ENCODE data around the gene PRSS8. TPM values are rescaled to one million over a fixed set of nuclear protein-coding genes. Genes with fewer than 3 reads are reported as not detected.
"Not testable (repeated sequence)": the region's sequence is repeated elsewhere in the genome, so short reads cannot be mapped to it uniquely, and the experiment has no call there.

Gene PRSS8
- total RNA-seq, 1 experiment from 2014 or later: not detected

GRCh38 chr16:31150976-31151375 lies 15.4 kb upstream of the PRSS8 start:
- H3K36me3 ChIP-seq; H3K9me3 ChIP-seq (replicated peaks); H3K4me3 ChIP-seq; DNase-seq (ENCODE audit: low read depth in 1 of 2, low spot score in 2 of 2); H3K4me1 ChIP-seq (replicated peaks); H3K27ac ChIP-seq: not testable (repeated sequence)
- peaks cover 13% of the 10 kb centered on the region for H3K27me3 ChIP-seq (replicated peaks)

GRCh38 chr16:31149894-31150890 lies 14.7 kb upstream of the PRSS8 start, which contains the start of gene PRSS36:
Gene PRSS36 (minus strand): TSS chr16:31150066. CDS start chr16:31150035, 31 bp downstream.
- Histone ChIP-seq H3K27ac (no peak within 1 kb of the TSS), H3K4me3 (no peak within 1 kb of the TSS), H3K4me1 (replicated peaks) (no peaks in the 10 kb centered on the region), H3K9me3 (replicated peaks) (no peaks in the 10 kb centered on the region), H3K36me3 (no peaks in the 10 kb centered on the region), H3K27me3 (replicated peaks) (peaks cover 9% of the 10 kb centered on the region)
- no peak for DNase-seq (ENCODE audit: low read depth in 1 of 2, low spot score in 2 of 2)

GRCh38 chr16:31149332-31149731 lies 13.8 kb upstream of the PRSS8 start:
- Histone ChIP-seq H3K36me3 (no peaks in the 10 kb centered on the region), H3K27me3 (replicated peaks) (peaks cover 9% of the 10 kb centered on the region), H3K4me1 (replicated peaks) (no peaks in the 10 kb centered on the region), H3K4me3 (no peak overlapping the region), H3K27ac (no peak overlapping the region), H3K9me3 (replicated peaks) (no peaks in the 10 kb centered on the region)
- DNase-seq (ENCODE audit: low read depth in 1 of 2, low spot score in 2 of 2): no peak

DNA sequence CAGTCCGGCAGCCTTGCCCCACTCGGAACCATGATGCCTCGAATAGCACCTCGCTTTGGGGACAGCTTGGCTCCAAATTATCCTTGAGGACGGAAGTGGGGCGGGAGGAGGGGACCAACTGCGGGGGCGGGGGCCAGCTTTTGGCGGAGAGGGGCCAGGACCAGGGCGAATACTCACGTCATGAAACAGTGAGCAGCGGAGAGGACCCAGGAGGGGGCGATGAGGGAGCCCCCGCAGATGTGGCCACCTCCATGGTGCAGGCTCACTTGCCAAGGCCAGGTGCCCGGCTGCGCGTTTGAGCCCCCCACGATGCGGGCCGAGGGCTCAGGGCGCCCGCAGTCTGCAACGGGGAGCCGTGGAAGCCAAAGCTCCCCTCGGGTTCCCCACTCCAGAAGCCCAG lies 13.4 kb upstream of the PRSS8 start:
- Histone ChIP-seq H3K27ac (no peak overlapping the region), H3K9me3 (replicated peaks) (no peaks in the 10 kb centered on the region), H3K4me1 (replicated peaks) (no peaks in the 10 kb centered on the region), H3K27me3 (replicated peaks) (peaks cover 9% of the 10 kb centered on the region), H3K36me3 (no peaks in the 10 kb centered on the region), H3K4me3 (no peak overlapping the region)
- DNase-seq (ENCODE audit: low read depth in 1 of 2, low spot score in 2 of 2): no peak

- H3K27ac ChIP-seq: no peak overlapping the region
- no peaks in the 10 kb centered on the region for H3K4me1 ChIP-seq (replicated peaks)
- H3K9me3 ChIP-seq (replicated peaks): no peaks in the 10 kb centered on the region
- DNase-seq (ENCODE audit: low read depth in 1 of 2, low spot score in 2 of 2): no peak
- H3K36me3 ChIP-seq: no peaks in the 10 kb centered on the region
- peaks cover 9% of the 10 kb centered on the region for H3K27me3 ChIP-seq (replicated peaks)
- H3K4me3 ChIP-seq: no peak overlapping the region
These were observed 12.8 kb upstream of the PRSS8 start for GRCh38 chr16:31148281-31148728.

DNA sequence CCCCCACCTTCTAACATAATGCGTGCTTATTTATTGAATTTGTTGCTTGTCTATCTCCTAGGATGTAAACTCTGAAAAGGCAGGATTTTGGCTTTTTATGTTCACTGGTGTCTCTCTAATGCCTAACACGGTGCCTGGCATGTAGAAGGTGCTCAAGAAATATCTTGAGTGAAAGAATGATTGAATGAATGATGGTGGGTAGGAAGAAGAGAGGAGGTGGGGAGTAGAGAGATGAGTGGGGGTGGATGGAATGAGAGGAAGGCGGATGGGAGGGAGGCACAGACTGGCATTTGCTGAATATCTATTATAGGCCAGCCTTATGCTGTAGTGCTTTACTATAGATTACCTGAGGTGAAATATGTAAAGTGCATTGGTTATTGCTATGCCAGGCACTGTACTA lies 12.0 kb upstream of the PRSS8 start:
- DNase-seq (ENCODE audit: low read depth in 1 of 2, low spot score in 2 of 2): no peak
- Histone ChIP-seq H3K4me1 (replicated peaks) (peaks cover 4% of the 10 kb centered on the region), H3K4me3 (no peak overlapping the region), H3K9me3 (replicated peaks) (0 out of 2 replicates have a peak, but pooled peaks cover 2% of the 10 kb centered on the region), H3K36me3 (no peaks in the 10 kb centered on the region), H3K27me3 (replicated peaks) (peaks cover 9% of the 10 kb centered on the region), H3K27ac (no peak overlapping the region)

DNA sequence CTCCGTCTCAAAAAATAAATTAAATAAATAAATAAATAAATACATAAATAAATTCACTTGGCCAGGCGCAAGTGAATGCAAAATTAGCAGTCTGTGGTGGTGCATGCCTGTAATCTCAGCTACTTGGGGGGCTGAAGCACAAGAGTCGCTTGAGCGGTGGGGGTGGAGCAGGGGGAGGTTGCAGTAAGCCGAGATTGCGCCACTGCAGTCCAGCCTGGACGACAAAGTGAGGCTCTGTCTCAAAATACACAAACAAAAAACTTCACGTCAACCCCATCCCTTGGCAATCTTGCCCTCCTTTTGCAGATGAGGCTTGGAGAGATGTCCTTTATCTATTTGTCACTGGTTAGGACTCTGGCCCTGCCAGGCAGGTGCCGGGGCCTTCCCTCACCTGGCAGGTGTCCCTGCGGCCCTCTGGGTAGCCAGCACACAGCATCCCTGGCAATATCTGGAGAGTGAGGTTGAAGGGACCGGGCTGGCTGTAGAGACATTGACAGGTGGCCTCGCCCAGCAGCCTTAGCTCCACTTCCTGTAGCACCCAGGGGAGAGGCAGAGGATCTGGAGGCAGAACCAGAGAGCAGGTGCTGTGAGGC lies 10.0 kb upstream of the PRSS8 start:
- Histone ChIP-seq H3K36me3 (no peaks in the 10 kb centered on the region), H3K4me1 (replicated peaks) (peaks cover 13% of the 10 kb centered on the region), H3K27me3 (replicated peaks) (peaks cover 4% of the 10 kb centered on the region), H3K4me3 (no peak overlapping the region), H3K9me3 (replicated peaks) (0 out of 2 replicates have a peak, but pooled peaks cover 3% of the 10 kb centered on the region), H3K27ac (no peak overlapping the region)
- DNase-seq (ENCODE audit: low read depth in 1 of 2, low spot score in 2 of 2): no peak

GRCh38 chr16:31144418-31144817 lies 8.9 kb upstream of the PRSS8 start:
- peaks cover 13% of the 10 kb centered on the region for H3K4me1 ChIP-seq (replicated peaks)
- DNase-seq (ENCODE audit: low read depth in 1 of 2, low spot score in 2 of 2); H3K27me3 ChIP-seq (replicated peaks); H3K27ac ChIP-seq; H3K36me3 ChIP-seq; H3K4me3 ChIP-seq; H3K9me3 ChIP-seq (replicated peaks): not testable (repeated sequence)

- Histone ChIP-seq H3K4me1 (replicated peaks) (peaks cover 19% of the 10 kb centered on the region), H3K4me3 (no peak overlapping the region), H3K27ac (no peak overlapping the region), H3K36me3 (no peaks in the 10 kb centered on the region), H3K9me3 (replicated peaks) (0 out of 2 replicates have a peak, but pooled peaks cover 3% of the 10 kb centered on the region), H3K27me3 (replicated peaks) (peaks cover 4% of the 10 kb centered on the region)
- no peak for DNase-seq (ENCODE audit: low read depth in 1 of 2, low spot score in 2 of 2)
These were observed 8.2 kb upstream of the PRSS8 start for GRCh38 chr16:31143694-31144148.

GRCh38 chr16:31143011-31143693 lies 7.6 kb upstream of the PRSS8 start:
- Histone ChIP-seq H3K4me1 (replicated peaks) (peaks cover 25% of the 10 kb centered on the region), H3K27ac (no peak overlapping the region), H3K4me3 (peak overlapping the region; percentile 44), H3K36me3 (no peaks in the 10 kb centered on the region), H3K9me3 (replicated peaks) (0 out of 2 replicates have a peak, but pooled peaks cover 3% of the 10 kb centered on the region), H3K27me3 (replicated peaks) (peaks cover under 1% of the 10 kb centered on the region)
- no peak for DNase-seq (ENCODE audit: low read depth in 1 of 2, low spot score in 2 of 2)

GRCh38 chr16:31142109-31143010 lies 6.8 kb upstream of the PRSS8 start:
- no peak overlapping the region for H3K27ac ChIP-seq

GRCh38 chr16:31141489-31142108 lies 6.1 kb upstream of the PRSS8 start:
- no peak for DNase-seq (ENCODE audit: low read depth in 1 of 2, low spot score in 2 of 2)
- H3K27ac ChIP-seq: no peak overlapping the region
- 0 out of 2 replicates have a peak, but pooled peaks cover 3% of the 10 kb centered on the region for H3K9me3 ChIP-seq (replicated peaks)
- no peaks in the 10 kb centered on the region for H3K36me3 ChIP-seq
- H3K4me1 ChIP-seq (replicated peaks): peaks cover 25% of the 10 kb centered on the region
- no peaks in the 10 kb centered on the region; the same call in 1 of the 2 replicates for H3K27me3 ChIP-seq (replicated peaks)
- no peak overlapping the region for H3K4me3 ChIP-seq

More at GRCh38 chr16:31142109-31143010, 6.8 kb upstream of the PRSS8 start:
- Histone ChIP-seq H3K36me3 (no peaks in the 10 kb centered on the region), H3K27me3 (replicated peaks) (no peaks in the 10 kb centered on the region; the same call in 1 of the 2 replicates), H3K4me1 (replicated peaks) (peaks cover 25% of the 10 kb centered on the region), H3K9me3 (replicated peaks) (0 out of 2 replicates have a peak, but pooled peaks cover 3% of the 10 kb centered on the region), H3K4me3 (peak overlapping the region; percentile 44)
- DNase-seq (ENCODE audit: low read depth in 1 of 2, low spot score in 2 of 2): peak; percentile 97 to 99
